Measurements from ENCODE around the gene PRAC2.

GRCh38 chr17:48751733-48752398 lies 28.9 kb downstream of the PRAC2 start:
- TF ChIP-seq, protein P1, sequence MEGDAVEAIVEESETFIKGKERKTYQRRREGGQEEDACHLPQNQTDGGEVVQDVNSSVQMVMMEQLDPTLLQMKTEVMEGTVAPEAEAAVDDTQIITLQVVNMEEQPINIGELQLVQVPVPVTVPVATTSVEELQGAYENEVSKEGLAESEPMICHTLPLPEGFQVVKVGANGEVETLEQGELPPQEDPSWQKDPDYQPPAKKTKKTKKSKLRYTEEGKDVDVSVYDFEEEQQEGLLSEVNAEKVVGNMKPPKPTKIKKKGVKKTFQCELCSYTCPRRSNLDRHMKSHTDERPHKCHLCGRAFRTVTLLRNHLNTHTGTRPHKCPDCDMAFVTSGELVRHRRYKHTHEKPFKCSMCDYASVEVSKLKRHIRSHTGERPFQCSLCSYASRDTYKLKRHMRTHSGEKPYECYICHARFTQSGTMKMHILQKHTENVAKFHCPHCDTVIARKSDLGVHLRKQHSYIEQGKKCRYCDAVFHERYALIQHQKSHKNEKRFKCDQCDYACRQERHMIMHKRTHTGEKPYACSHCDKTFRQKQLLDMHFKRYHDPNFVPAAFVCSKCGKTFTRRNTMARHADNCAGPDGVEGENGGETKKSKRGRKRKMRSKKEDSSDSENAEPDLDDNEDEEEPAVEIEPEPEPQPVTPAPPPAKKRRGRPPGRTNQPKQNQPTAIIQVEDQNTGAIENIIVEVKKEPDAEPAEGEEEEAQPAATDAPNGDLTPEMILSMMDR (IDR thresholded peaks at IDR 0.05): no peak
- TF ChIP-seq POLR2AphosphoS5 (IDR thresholded peaks at IDR 0.05) (no peak), POLR2A (IDR thresholded peaks at IDR 0.05) (no peak), EP300 (IDR thresholded peaks at IDR 0.05; ENCODE audit: low read depth) (no peak)

All from transverse colon (tissue), 4 donors.